Caco-2 (cell line): ENCODE data around the gene PTEN. TPM values are rescaled to one million over a fixed set of nuclear protein-coding genes. Genes with fewer than 3 reads are reported as not detected.
"Not testable (repeated sequence)": the region's sequence is repeated elsewhere in the genome, so short reads cannot be mapped to it uniquely, and the experiment has no call there.

ENCODE experiments used
- BruUV-seq: library from RNA; stranded (reverse); fragments of 400-500 nt; replicated peaks from 2 replicates; lab custom pipeline; 2021; lab: Mats Ljungman, UMichigan
- CTCF ChIA-PET: fragments of 300-600 bp; sonication (Branson Sonifier 250); formaldehyde crosslinking; loops from one replicate; lab custom pipeline; 2022; ENCODE audit warnings: antibody characterized with exemption; lab: Charles Lee
- POLR2A ChIA-PET: fragments of 300-600 bp; sonication (Branson Sonifier 250); formaldehyde crosslinking; loops from one replicate; lab custom pipeline; 2022; ENCODE audit warnings: antibody characterized with exemption; lab: Charles Lee
- DNase-seq, 2 experiments: peaks; one replicate each; pipeline versions ENCODE4 v3.0.0 to v3.0.0-alpha.2; 2020 to 2022
- H3K27me3 ChIP-seq: replicated peaks from 2 replicates; pipeline ENCODE4 v1.6.0; 2011; ENCODE audit warnings: low read length; ENCODE audit not compliant: control insufficient read depth, insufficient read depth
- H3K36me3 ChIP-seq: 2 replicates; pipeline ENCODE4 v1.5.1; 2011; ENCODE audit warnings: low read length; ENCODE audit not compliant: control insufficient read depth, insufficient read depth
- H3K4me1 ChIP-seq: fragments of 250-450 bp; sonication (Bioruptor Pico); 2 replicates; pipeline ENCODE4 v1.5.1; 2020; ENCODE audit warnings: mild to moderate bottlenecking
- H3K4me3 ChIP-seq: 2 replicates; pipeline ENCODE4 v1.5.1; 2011; ENCODE audit warnings: low read depth, mild to moderate bottlenecking, control low read depth, low read length
- H3K9me3 ChIP-seq: fragments of 250-450 bp; sonication (Bioruptor Pico); 2 replicates; pipeline ENCODE4 v1.5.1; 2020; ENCODE audit warnings: mild to moderate bottlenecking, moderate library complexity
- H3K27ac Mint-ChIP-seq: one replicate; pipeline ENCODE4 v1.8.0; 2022; ENCODE audit warnings: mixed read lengths; ENCODE audit not compliant: unreplicated experiment
- H3K27me3 Mint-ChIP-seq: one replicate; pipeline ENCODE4 v1.8.0; 2022; ENCODE audit warnings: mixed read lengths; ENCODE audit not compliant: insufficient read depth, unreplicated experiment
- H3K36me3 Mint-ChIP-seq: one replicate; pipeline ENCODE4 v1.8.0; 2022; ENCODE audit warnings: mild to moderate bottlenecking, mixed read lengths; ENCODE audit not compliant: insufficient read depth, unreplicated experiment
- H3K4me1 Mint-ChIP-seq: one replicate; pipeline ENCODE4 v1.8.0; 2022; ENCODE audit warnings: low read depth, mixed read lengths; ENCODE audit not compliant: unreplicated experiment
- H3K4me3 Mint-ChIP-seq: one replicate; pipeline ENCODE4 v1.8.0; 2022; ENCODE audit warnings: mild to moderate bottlenecking, moderate library complexity, mixed read lengths; ENCODE audit not compliant: unreplicated experiment
- H3K9me3 Mint-ChIP-seq: one replicate; pipeline ENCODE4 v1.8.0; 2022; ENCODE audit warnings: mixed read lengths; ENCODE audit not compliant: unreplicated experiment
- intact Hi-C: fragments of 100-400 bp; cut with micrococcal nuclease; formaldehyde crosslinking; loops from one replicate; pipeline ENCODE4 v1.10.0; 2022; ENCODE audit not compliant: unreplicated experiment
- total RNA-seq: library from RNA; stranded (reverse); gene quantifications from 2 replicates; pipeline ENCODE4 v1.2.3, GENCODE V29; 2022
- TF ChIP-seq, protein P1 (sequence below), 2 experiments: fragments of 200-600 bp in 1 of 2; IDR thresholded peaks; 1 replicate in 1 of 2; 2 replicates in 1 of 2; pipeline versions ENCODE4 v1.5.1 to v1.8.0; 2011 to 2022; ENCODE audit warnings: antibody characterized with exemption in 1 of 2, control low read depth in 1 of 2, inconsistent platforms in 1 of 2, low read depth in 1 of 2, low read length in 1 of 2, mild to moderate bottlenecking in 1 of 2, moderate library complexity in 1 of 2; ENCODE audit not compliant: insufficient read depth in 1 of 2, severe bottlenecking in 1 of 2, unreplicated experiment in 1 of 2

PTEN gene
- total RNA-seq, 1 experiment from 2014 or later, result 56.3 TPM

GRCh38 chr10:87849001-87849400 lies 14.4 kb upstream of the PTEN start:
- Histone ChIP-seq H3K36me3 (no peaks in the 10 kb centered on the region), H3K9me3 (no peaks in the 10 kb centered on the region), H3K27me3 (no peaks in the 10 kb centered on the region), H3K4me3 (no peak overlapping the region), H3K4me1 (peaks cover 23% of the 10 kb centered on the region)
- CTCF ChIA-PET, result no interaction called here
- DNase-seq, result no peak
- BruUV-seq, result no TSS peak
- intact Hi-C loops, result no loop called here
- no peak overlapping the region for H3K4me3 Mint-ChIP-seq
- H3K27ac Mint-ChIP-seq, result no peak overlapping the region
- H3K9me3 Mint-ChIP-seq, result no peaks in the 10 kb centered on the region
- TF ChIP-seq, protein P1, sequence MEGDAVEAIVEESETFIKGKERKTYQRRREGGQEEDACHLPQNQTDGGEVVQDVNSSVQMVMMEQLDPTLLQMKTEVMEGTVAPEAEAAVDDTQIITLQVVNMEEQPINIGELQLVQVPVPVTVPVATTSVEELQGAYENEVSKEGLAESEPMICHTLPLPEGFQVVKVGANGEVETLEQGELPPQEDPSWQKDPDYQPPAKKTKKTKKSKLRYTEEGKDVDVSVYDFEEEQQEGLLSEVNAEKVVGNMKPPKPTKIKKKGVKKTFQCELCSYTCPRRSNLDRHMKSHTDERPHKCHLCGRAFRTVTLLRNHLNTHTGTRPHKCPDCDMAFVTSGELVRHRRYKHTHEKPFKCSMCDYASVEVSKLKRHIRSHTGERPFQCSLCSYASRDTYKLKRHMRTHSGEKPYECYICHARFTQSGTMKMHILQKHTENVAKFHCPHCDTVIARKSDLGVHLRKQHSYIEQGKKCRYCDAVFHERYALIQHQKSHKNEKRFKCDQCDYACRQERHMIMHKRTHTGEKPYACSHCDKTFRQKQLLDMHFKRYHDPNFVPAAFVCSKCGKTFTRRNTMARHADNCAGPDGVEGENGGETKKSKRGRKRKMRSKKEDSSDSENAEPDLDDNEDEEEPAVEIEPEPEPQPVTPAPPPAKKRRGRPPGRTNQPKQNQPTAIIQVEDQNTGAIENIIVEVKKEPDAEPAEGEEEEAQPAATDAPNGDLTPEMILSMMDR (IDR thresholded peaks at IDR 0.05; ENCODE audit: insufficient read depth in 1 of 2, low read depth in 1 of 2, low read length in 1 of 2, severe bottlenecking in 1 of 2, unreplicated experiment in 1 of 2), result no peak
- no peaks in the 10 kb centered on the region for H3K27me3 Mint-ChIP-seq
- peaks cover 17% of the 10 kb centered on the region for H3K4me1 Mint-ChIP-seq
- POLR2A ChIA-PET, result no interaction called here
- no peaks in the 10 kb centered on the region for H3K36me3 Mint-ChIP-seq

DNA sequence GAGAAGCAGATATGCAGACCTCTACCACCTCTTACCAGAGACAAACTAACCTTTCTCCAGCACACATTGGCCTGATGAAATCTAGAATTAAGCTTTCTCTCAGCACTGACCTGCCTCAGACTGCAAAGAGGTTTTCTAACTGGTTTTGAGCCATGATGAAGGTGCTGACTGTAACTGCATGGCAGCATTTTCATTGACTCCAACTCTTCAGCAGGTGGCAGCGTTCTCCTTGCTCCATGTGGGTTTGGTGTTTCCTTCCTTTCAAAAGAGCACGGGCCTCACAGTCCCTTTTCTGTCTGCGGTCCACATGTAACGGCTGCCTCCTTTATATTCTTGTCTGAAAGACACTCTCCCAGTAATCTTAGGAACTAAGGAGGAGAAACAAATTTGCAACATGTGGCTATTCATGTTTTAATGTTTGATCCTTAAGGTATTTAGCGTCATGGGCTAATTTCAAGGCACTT lies 12.7 kb upstream of the PTEN start:
- intact Hi-C loops, result loop anchor here (1.0 kb wide), 2 partner anchors 264 to 539 kb away; no protein-coding TSS in a partner anchor
- no peaks in the 10 kb centered on the region for H3K36me3 ChIP-seq
- no peaks in the 10 kb centered on the region for H3K9me3 ChIP-seq
- Mint-ChIP-seq H3K27me3 (no peaks in the 10 kb centered on the region), H3K27ac (no peak overlapping the region), H3K9me3 (no peaks in the 10 kb centered on the region), H3K36me3 (no peaks in the 10 kb centered on the region), H3K4me1 (peaks cover 7% of the 10 kb centered on the region), H3K4me3 (no peak overlapping the region)
- peaks cover 17% of the 10 kb centered on the region for H3K4me1 ChIP-seq
- POLR2A ChIA-PET, result no interaction called here
- H3K27me3 ChIP-seq, result no peaks in the 10 kb centered on the region
- DNase-seq, result peak; percentile 65 to 72
- no TSS peak for BruUV-seq
- TF ChIP-seq, protein P1 (IDR thresholded peaks at IDR 0.05; ENCODE audit: insufficient read depth in 1 of 2, low read depth in 1 of 2, low read length in 1 of 2, severe bottlenecking in 1 of 2, unreplicated experiment in 1 of 2), result peak; percentile 46 to 81
- CTCF ChIA-PET, result interaction anchor here (0.6 to 1.8 kb wide), 5 partner anchors 11 to 536 kb away, joined by 3 to 7 read pairs (median 3); no protein-coding TSS in a partner anchor
- no peak overlapping the region for H3K4me3 ChIP-seq

DNA sequence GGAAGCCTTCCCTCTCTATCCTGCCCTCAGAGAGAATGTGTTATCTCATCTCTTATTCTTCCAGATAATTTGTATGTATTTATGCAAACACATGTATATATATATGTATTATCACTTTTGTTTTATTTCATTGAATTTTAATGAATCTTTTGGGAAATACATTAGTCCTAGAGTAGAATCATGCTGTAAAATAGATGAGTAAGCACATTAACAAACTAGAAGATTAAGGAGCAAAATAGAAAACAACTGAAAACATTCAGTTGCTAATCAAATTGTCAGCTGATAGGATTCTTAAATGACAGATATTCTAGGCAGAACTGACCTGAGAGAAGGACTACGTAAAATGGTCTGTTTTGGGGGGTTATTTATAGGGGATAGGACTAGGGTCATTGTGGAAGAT lies 11.3 kb upstream of the PTEN start:
- intact Hi-C loops, result no loop called here
- no peaks in the 10 kb centered on the region for H3K27me3 ChIP-seq
- Mint-ChIP-seq H3K4me1 (no peaks in the 10 kb centered on the region), H3K27me3 (no peaks in the 10 kb centered on the region), H3K27ac (no peak overlapping the region), H3K4me3 (no peak overlapping the region), H3K36me3 (no peaks in the 10 kb centered on the region), H3K9me3 (no peaks in the 10 kb centered on the region)
- H3K36me3 ChIP-seq, result no peaks in the 10 kb centered on the region
- ChIA-PET CTCF (interaction anchor here (0.6 to 1.1 kb wide), 2 partner anchors 9 to 10 kb away, joined by 3 to 4 read pairs; no protein-coding TSS in a partner anchor), POLR2A (no interaction called here)
- no TSS peak for BruUV-seq
- no peaks in the 10 kb centered on the region for H3K9me3 ChIP-seq
- peaks cover 12% of the 10 kb centered on the region for H3K4me1 ChIP-seq
- DNase-seq, result no peak
- no peak overlapping the region for H3K4me3 ChIP-seq
- TF ChIP-seq, protein P1 (IDR thresholded peaks at IDR 0.05; ENCODE audit: insufficient read depth in 1 of 2, low read depth in 1 of 2, low read length in 1 of 2, severe bottlenecking in 1 of 2, unreplicated experiment in 1 of 2), result no peak

DNA sequence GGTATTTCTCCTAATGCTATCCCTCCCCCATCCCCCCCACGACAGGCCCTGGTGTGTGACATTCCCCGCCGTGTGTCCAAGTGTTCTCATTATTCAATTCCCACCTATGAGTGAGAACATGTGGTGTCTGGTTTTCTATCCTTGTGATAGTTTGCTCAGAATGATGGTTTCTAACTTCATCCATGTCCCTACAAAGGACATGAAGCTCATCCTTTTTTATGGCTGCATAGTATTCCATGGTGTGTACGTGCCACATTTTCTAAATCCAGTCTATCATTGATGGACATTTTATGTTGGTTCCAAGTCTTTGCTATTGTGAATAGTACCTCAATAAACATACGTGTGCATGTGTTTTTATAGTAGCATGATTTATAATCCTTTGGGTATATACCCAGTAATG lies 8.2 kb upstream of the PTEN start:
- H3K36me3 ChIP-seq, H3K4me1 ChIP-seq, H3K27me3 Mint-ChIP-seq, H3K4me3 Mint-ChIP-seq, DNase-seq, H3K4me1 Mint-ChIP-seq, POLR2A ChIA-PET, H3K27ac Mint-ChIP-seq, H3K9me3 ChIP-seq, intact Hi-C loops, H3K27me3 ChIP-seq, H3K4me3 ChIP-seq, H3K36me3 Mint-ChIP-seq, H3K9me3 Mint-ChIP-seq, BruUV-seq, CTCF ChIA-PET: not testable (repeated sequence)

GRCh38 chr10:87855665-87856064 lies 7.8 kb upstream of the PTEN start:
- H3K27ac Mint-ChIP-seq, H3K36me3 Mint-ChIP-seq: not testable (repeated sequence)

More at GRCh38 chr10:87855665-87856064, 7.8 kb upstream of the PTEN start:
- H3K4me1 ChIP-seq, H3K4me3 Mint-ChIP-seq, H3K4me3 ChIP-seq, H3K9me3 ChIP-seq, H3K27me3 Mint-ChIP-seq, BruUV-seq, H3K4me1 Mint-ChIP-seq, POLR2A ChIA-PET, intact Hi-C loops, DNase-seq, H3K36me3 ChIP-seq, H3K27me3 ChIP-seq, H3K9me3 Mint-ChIP-seq, CTCF ChIA-PET: not testable (repeated sequence)
